Measurements from ENCODE around the gene MAPK9.
"Not testable (repeated sequence)": the region's sequence is repeated elsewhere in the genome, so short reads cannot be mapped to it uniquely, and the experiment has no call there.

The MAPK9 gene

DNA sequence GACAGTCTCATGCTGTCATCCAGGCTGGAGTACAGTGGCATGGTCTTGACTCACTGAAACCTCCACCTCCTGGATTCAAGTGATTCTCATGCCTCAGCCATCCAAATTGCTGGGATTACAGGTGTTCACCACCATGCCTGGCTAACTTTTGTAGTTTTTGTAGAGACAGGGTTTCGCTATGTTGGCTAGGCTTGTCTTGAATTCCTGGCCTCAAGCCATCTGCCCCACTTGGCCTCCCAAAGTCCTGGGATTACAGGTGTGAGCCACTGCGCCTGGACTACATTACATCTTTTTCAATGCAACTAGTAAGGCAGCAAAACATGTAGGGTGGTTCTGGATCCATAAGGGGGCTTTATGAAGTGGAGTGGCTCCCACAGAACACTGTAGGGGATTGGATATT, 53.3 kb downstream of the MAPK9 start:
- in situ Hi-C loops (cut with MboI; ENCODE audit: low sequenced_read_pairs) = no loop called here

- in situ Hi-C loops (cut with MboI; ENCODE audit: low sequenced_read_pairs) = no loop called here
These were observed 56.0 kb downstream of the MAPK9 start for GRCh38 chr5:180235846-180236245.

GRCh38 chr5:180235077-180235476, 56.8 kb downstream of the MAPK9 start:
- in situ Hi-C loops (cut with MboI; ENCODE audit: low sequenced_read_pairs) = no loop called here

- in situ Hi-C loops (cut with MboI; ENCODE audit: low sequenced_read_pairs) = no loop called here
These were observed 57.6 kb downstream of the MAPK9 start for GRCh38 chr5:180234271-180234670.

DNA sequence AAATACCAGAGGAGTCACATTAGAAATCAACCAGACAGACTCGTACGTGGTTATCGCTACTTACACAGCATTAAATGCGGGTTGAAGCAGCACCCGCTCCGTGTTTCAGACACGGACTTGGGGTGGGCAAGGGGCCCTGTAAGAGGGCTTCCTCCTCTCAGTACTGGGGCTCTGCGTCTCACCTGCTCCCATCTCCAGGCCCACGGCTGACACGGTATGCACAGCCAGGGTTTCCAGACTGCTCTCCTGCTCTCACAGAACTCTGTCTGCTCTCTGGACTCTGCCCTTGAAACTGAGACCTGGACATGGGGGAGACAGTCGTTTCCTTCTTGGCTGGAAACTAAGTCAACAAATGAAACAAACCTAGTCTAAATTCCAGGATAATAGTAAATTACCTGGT, 58.2 kb downstream of the MAPK9 start:
- in situ Hi-C loops (cut with MboI; ENCODE audit: low sequenced_read_pairs) = no loop called here

DNA sequence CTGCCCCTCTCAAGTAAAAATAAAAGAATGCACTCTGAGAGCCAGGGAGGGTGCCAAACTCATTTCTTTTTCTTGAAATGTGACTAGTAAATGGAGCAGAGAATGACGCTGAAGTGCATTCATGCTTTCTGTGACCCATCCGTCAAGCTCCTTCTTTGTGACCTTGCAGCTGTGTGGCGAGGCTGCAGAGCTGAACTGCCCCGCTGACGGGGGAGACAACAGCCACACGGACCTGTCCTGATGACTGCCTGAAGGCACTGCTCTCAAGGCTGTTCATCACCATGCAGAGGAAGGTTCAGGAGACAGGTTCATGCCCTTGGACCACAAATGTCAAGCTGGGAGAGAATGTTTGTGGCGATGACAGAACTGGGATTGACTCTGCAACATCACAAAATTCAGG, 61.9 kb downstream of the MAPK9 start:
- in situ Hi-C loops (cut with MboI; ENCODE audit: low sequenced_read_pairs) = no loop called here

DNA sequence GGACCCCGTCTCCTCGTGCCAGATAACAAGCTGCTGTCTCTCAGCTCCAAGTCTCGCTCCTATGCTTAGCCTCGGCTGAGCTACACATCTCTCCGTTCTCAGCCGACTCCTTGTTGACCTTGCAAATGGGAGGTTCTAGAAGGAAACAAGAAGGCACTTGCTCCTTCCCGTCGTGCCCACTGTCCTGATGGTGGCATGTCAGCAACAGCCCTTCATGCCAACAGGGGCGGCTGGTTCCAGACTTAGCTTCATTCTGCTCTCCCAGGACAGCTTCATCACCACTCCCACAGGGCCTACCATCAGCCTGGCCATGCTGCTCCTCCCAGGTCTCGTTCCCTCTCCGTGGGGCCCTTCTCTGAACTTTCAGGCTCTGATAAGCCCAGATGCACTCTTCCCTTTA, 69.8 kb downstream of the MAPK9 start:
- in situ Hi-C loops (cut with MboI; ENCODE audit: low sequenced_read_pairs) = no loop called here

- in situ Hi-C loops (cut with MboI; ENCODE audit: low sequenced_read_pairs) = no loop called here
These were observed 74.1 kb downstream of the MAPK9 start for GRCh38 chr5:180217797-180218196.

DNA sequence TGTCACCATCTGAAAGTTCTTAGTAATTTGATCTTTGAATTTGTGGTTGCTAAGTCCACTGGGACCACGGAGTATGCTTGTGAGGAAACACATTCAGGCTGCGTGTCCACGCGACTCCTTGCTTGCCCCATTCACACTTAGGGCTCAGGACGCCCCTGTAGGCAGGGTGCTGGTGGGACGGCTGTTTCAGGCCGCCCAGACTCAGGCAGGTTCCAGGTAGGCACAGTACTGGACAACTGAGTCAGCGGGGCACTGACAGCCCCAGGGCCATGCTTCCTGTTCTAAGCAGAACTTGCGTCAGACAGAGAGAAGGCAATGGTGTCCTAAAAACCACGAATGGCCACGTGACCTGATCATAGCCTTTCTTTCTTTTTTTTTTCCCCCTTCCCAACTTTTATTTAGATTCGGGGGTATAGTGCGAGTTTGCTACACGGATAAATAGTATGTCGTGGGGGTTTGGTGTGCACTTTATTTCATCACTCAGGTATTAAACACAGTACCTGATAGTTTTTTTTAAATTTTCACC, 75.2 kb downstream of the MAPK9 start:
- in situ Hi-C loops (cut with MboI; ENCODE audit: low sequenced_read_pairs) = no loop called here

- in situ Hi-C loops (cut with MboI; ENCODE audit: low sequenced_read_pairs) = no loop called here
These were observed 75.9 kb downstream of the MAPK9 start for GRCh38 chr5:180215783-180216630.

- in situ Hi-C loops (cut with MboI; ENCODE audit: low sequenced_read_pairs) = no loop called here
These were observed 76.8 kb downstream of the MAPK9 start for GRCh38 chr5:180214870-180215770.

DNA sequence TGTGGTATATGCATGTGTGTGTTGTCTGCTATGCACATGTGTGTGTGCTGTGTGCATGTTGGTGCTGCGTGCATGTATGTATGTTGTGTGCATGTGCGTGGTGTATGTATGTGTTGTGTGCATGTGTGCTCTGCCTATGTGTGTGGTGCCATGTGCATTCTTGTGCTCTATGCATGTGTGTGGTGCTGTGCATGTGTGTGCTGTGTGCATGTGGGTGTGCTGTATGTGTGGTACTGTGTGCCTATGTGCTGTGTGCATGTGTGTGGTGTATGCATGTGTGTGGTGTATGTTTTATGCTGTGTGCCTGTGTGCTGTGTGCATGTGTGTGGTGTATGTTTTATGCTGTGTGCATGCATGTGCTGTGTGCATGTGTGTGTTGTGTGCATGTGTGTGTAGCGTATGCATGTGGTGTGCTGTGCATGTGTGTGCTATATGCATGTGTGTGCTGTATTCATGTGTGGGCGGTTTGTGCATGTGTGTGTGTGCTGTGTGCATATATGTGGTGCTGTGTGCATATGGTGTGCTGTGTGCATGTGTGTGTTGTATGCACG, 78.2 kb downstream of the MAPK9 start:
- in situ Hi-C loops (cut with MboI; ENCODE audit: low sequenced_read_pairs) = no loop called here

DNA sequence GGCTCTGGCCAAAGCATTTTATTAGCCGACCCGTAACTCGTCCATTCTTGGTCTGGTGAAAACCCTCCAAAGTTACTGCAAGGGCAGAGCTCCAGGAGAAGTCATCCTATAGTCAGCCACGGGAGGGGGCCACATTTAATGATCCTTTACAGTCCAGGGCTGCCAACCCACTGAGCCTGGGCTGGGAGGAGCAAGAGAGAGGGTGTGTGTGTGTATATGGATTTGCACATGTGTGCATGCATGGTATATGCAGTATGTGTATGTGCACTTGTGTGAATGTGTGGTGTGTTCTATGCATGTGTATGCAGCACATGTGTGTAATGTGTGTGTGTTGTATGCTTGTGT, 78.7 kb downstream of the MAPK9 start:
- in situ Hi-C loops (cut with MboI; ENCODE audit: low sequenced_read_pairs) = no loop called here

- in situ Hi-C loops (cut with MboI; ENCODE audit: low sequenced_read_pairs) = no loop called here
These were observed 79.3 kb downstream of the MAPK9 start for GRCh38 chr5:180212363-180213255.

- in situ Hi-C loops (cut with MboI; ENCODE audit: low sequenced_read_pairs) = no loop called here
These were observed 80.2 kb downstream of the MAPK9 start for GRCh38 chr5:180211761-180212035.

DNA sequence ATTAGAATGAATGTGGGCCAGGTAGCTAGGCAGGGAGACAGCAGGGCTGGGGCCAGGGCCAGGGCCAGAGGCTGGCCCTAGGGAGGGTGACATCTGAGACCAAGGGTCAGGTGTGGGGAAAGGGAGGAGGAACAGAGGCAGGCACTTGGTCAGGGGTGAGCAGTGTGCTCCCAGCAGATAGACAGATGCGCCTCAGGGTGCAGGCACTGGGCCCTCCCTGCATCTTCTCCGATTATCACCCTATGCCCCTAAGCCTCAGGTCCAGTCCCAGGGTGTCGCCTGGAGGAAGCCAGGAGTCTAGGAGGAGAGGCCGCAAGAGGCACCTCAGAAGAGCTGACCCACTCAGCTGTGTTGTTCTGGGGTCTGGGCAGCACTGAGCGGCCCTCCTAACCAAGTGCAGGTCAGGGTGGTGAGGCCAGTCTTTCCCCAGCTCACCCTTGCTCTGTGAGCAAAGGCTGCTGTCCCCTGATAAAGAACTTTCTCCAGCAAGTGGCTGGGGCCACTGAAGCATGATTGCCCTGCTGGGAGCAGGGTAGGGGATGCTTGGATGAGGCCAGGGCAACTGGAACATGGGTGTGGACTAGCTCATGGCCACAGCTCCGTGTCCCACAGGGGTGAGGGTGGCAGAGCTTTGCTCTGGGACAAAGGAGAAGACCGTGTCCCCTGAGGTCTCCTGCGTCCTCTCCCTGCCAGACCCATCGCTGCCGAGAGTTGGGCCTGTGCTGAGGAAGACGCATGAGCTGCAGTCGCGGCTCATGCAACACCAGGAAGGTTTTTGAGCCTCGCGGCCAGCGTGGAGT, 80.7 kb downstream of the MAPK9 start:
- in situ Hi-C loops (cut with MboI; ENCODE audit: low sequenced_read_pairs) = no loop called here

GRCh38 chr5:180210077-180210476, 81.8 kb downstream of the MAPK9 start:
- in situ Hi-C loops (cut with MboI; ENCODE audit: low sequenced_read_pairs) = not testable (repeated sequence)

DNA sequence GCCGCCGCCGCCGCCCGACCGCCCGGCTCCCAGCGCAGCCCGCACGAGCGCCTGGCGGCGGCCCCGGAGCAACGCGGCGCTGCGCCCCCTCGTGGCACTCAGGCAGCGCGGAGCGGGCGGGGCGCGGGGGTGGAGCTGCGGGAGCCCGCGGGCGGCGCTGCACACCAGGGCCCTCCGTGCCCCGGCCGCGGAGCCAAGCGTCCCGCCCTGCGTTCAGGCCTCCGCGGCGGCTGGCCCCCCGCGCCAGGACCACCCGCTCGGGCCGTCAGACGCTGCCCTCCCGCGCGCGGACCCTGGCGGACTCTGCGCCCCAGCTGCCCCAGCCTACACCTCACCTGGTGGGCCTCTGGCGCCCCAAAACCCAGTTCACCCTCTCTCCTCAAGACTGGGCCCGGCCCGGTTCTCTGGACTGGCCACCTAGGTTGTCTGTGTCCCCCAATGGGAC, 82.7 kb downstream of the MAPK9 start, which contains the start of gene RASGEF1C:
TSS of gene RASGEF1C (minus strand) at position 75 of the 445 bp plus-strand sequence. CDS start 71,159 bp downstream, outside the sequence.
- in situ Hi-C loops (cut with MboI; ENCODE audit: low sequenced_read_pairs) = no loop called here

DNA sequence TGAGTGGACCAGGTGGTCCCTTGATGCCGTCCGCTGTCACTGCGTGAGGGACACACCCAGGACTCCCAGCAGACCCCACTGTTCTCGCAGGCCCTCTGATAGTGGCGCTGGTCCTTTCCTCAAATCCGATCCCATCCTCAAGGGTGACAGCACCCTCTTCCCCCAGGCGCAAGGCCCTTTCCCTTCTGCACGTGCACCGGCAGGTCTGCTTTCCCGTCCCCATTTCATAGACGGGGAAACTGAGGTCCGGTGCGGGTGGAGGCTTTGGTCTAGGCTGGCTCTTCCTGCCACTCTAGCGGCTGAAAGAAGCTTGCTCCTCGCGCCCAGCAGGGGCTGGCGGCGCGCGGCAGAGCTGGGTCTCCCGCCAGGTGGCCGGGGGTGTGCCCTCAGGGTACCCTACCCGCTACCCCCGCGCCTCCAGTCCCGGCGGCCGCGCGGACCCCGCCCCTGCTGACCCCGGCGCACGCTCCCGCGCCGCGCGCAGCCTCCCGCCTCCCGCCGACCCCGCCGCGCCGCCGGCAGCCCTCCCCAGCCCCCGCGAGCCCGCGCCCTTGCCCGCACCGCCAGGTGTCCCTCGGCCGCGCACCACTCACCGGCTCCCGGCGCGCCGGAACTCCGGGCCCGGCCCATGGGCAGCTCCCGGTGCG, 83.3 kb downstream of the MAPK9 start:
- in situ Hi-C loops (cut with MboI; ENCODE audit: low sequenced_read_pairs) = no loop called here

Data from HL-60/S4 treated with retinoic acid at 250 ng/mL for 4 days and 3 days (cell line).